ENCODE measurements around the gene NOL11. TPM values are rescaled to one million over a fixed set of nuclear protein-coding genes. Genes with fewer than 3 reads are reported as not detected.
A peak's percentile ranks its signal among the peaks of the same experiment; 100 is the strongest.

The NOL11 gene
- total RNA-seq, 2 donors from 2014 or later = 48.3 to 60.7 TPM

DNA sequence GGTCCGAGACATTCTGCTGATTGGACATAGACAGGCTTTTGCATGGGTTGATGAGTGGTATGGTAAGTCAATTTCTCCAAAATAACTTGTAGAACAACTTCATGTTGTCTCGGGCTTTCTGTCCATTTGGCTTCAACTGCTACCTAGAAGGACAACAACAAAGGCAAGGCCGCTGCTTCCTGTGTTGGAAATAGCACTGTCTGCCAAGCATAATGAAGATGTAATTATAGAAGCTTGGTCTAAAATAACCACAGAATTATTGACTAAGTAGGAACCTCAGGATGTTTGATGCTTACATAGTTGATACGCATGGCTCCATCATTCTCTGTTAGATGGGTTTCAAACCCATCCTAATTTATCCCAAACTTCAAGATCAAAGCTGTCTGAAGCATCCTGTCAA, 42.3 kb upstream of the NOL11 start:
- no peak overlapping the region for H3K27ac ChIP-seq (ENCODE audit: low read depth, low read length)
- no peak overlapping the region for H3K9ac ChIP-seq (ENCODE audit: extremely low read depth, low read length, poor library complexity, severe bottlenecking)
- TF ChIP-seq, protein P1, sequence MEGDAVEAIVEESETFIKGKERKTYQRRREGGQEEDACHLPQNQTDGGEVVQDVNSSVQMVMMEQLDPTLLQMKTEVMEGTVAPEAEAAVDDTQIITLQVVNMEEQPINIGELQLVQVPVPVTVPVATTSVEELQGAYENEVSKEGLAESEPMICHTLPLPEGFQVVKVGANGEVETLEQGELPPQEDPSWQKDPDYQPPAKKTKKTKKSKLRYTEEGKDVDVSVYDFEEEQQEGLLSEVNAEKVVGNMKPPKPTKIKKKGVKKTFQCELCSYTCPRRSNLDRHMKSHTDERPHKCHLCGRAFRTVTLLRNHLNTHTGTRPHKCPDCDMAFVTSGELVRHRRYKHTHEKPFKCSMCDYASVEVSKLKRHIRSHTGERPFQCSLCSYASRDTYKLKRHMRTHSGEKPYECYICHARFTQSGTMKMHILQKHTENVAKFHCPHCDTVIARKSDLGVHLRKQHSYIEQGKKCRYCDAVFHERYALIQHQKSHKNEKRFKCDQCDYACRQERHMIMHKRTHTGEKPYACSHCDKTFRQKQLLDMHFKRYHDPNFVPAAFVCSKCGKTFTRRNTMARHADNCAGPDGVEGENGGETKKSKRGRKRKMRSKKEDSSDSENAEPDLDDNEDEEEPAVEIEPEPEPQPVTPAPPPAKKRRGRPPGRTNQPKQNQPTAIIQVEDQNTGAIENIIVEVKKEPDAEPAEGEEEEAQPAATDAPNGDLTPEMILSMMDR (conservative IDR thresholded peaks at IDR 0.05) = no peak
- 95 to 96% methylated on average over 3 of the region's 4 CpGs for WGBS, 2 experiments (ENCODE audit: insufficient coverage in 1 of 2, insufficient read length in 1 of 2)
- no peaks in the 10 kb centered on the region for H3K4me1 ChIP-seq (ENCODE audit: control insufficient read depth, insufficient read depth, low read length)
- Mint-ChIP-seq H3K36me3 (ENCODE audit: low read depth) (peaks cover 21% of the 10 kb centered on the region), H3K9me3 (no peaks in the 10 kb centered on the region), H3K27me3 (ENCODE audit: insufficient read depth) (no peaks in the 10 kb centered on the region), H3K27ac (no peak overlapping the region), H3K4me1 (peaks cover 2% of the 10 kb centered on the region), H3K4me3 (no peak overlapping the region)
- H3K4me3 ChIP-seq (ENCODE audit: low read length) = no peak overlapping the region
- peaks cover 8% of the 10 kb centered on the region for H3K36me3 ChIP-seq (ENCODE audit: control insufficient read depth, insufficient read depth, low read length)
- H3K9me3 ChIP-seq (ENCODE audit: control insufficient read depth, low read length) = no peaks in the 10 kb centered on the region
- DNase-seq = no peak
- H3K27me3 ChIP-seq (ENCODE audit: control insufficient read depth, insufficient read depth, low read length, poor library complexity, severe bottlenecking) = no peaks in the 10 kb centered on the region

DNA sequence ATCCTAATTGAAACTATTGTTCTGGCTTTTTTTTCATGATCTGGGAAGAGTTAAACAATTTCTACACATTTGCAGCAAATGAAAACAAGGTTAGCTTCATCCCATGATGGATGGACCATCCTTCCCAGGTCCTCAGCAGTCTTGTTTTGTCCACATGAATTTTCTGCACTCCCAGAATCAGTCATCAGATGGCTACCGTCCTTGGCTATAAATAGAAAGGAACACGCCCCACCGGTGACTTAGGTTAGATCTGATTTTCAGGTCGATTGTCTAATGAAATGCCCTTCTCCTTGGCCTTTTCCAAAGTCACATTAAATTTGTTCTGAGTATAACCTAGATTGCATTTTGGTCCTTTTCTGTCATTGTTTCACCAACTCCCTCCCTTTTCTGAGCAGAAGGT, 41.4 kb upstream of the NOL11 start:
- no peak overlapping the region for H3K4me3 ChIP-seq (ENCODE audit: low read length)
- H3K4me1 Mint-ChIP-seq = peaks cover 2% of the 10 kb centered on the region
- no peaks in the 10 kb centered on the region for H3K9me3 Mint-ChIP-seq
- H3K27me3 Mint-ChIP-seq (ENCODE audit: insufficient read depth) = no peaks in the 10 kb centered on the region
- H3K27ac Mint-ChIP-seq = no peak overlapping the region
- H3K9me3 ChIP-seq (ENCODE audit: control insufficient read depth, low read length) = no peaks in the 10 kb centered on the region
- no peak for DNase-seq
- H3K36me3 Mint-ChIP-seq (ENCODE audit: low read depth) = peaks cover 19% of the 10 kb centered on the region
- H3K27ac ChIP-seq (ENCODE audit: low read depth, low read length) = no peak overlapping the region
- no peak overlapping the region for H3K9ac ChIP-seq (ENCODE audit: extremely low read depth, low read length, poor library complexity, severe bottlenecking)
- no peaks in the 10 kb centered on the region for H3K4me1 ChIP-seq (ENCODE audit: control insufficient read depth, insufficient read depth, low read length)
- TF ChIP-seq, protein P1 (conservative IDR thresholded peaks at IDR 0.05) = no peak
- WGBS, 2 experiments (ENCODE audit: insufficient coverage in 1 of 2, insufficient read length in 1 of 2) = 91 to 98% methylated on average over 4 of the region's 4 CpGs
- H3K4me3 Mint-ChIP-seq = no peak overlapping the region
- H3K36me3 ChIP-seq (ENCODE audit: control insufficient read depth, insufficient read depth, low read length) = peaks cover 8% of the 10 kb centered on the region
- no peaks in the 10 kb centered on the region for H3K27me3 ChIP-seq (ENCODE audit: control insufficient read depth, insufficient read depth, low read length, poor library complexity, severe bottlenecking)

DNA sequence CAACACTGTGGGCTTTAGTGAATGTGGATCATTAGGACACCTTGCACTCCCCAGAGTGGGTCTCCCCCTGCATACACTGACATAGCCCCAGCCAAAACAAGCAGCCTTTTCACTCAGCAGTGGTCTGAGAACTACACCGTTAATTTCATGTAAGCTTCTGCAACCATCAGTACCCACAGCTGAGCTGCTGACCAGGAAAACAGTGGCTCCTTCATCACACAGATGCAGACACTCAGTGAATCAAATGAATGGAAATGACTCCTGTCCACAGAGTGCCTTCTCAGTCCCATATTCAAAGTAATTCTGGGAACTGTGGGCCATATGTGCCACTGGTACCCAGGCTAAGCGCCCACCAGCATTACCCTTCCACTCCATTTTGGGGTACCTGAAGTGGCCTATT, 39.3 kb upstream of the NOL11 start:
- DNase-seq = no peak
- H3K27ac ChIP-seq (ENCODE audit: low read depth, low read length) = no peak overlapping the region
- Mint-ChIP-seq H3K9me3 (no peaks in the 10 kb centered on the region), H3K27me3 (ENCODE audit: insufficient read depth) (no peaks in the 10 kb centered on the region), H3K36me3 (ENCODE audit: low read depth) (peaks cover 15% of the 10 kb centered on the region), H3K4me1 (peaks cover 6% of the 10 kb centered on the region), H3K27ac (peak overlapping the region; percentile 66), H3K4me3 (no peak overlapping the region)
- peaks cover 8% of the 10 kb centered on the region for H3K36me3 ChIP-seq (ENCODE audit: control insufficient read depth, insufficient read depth, low read length)
- H3K9me3 ChIP-seq (ENCODE audit: control insufficient read depth, low read length) = no peaks in the 10 kb centered on the region
- TF ChIP-seq, protein P1 (conservative IDR thresholded peaks at IDR 0.05) = no peak
- H3K4me3 ChIP-seq (ENCODE audit: low read length) = no peak overlapping the region
- 91 to 92% methylated on average over 1 to 2 of the region's 2 CpGs for WGBS, 2 experiments (ENCODE audit: insufficient coverage in 1 of 2, insufficient read length in 1 of 2)
- no peaks in the 10 kb centered on the region for H3K4me1 ChIP-seq (ENCODE audit: control insufficient read depth, insufficient read depth, low read length)
- H3K27me3 ChIP-seq (ENCODE audit: control insufficient read depth, insufficient read depth, low read length, poor library complexity, severe bottlenecking) = no peaks in the 10 kb centered on the region
- H3K9ac ChIP-seq (ENCODE audit: extremely low read depth, low read length, poor library complexity, severe bottlenecking) = no peak overlapping the region

All from endodermal cell (in vitro differentiated cells).